Head of caudate nucleus (tissue), 42 donors: ENCODE data around the gene KLF13.

Source experiments
- DNase-seq, 42 donors: peaks; one replicate each; pipeline versions ENCODE4 v3.0.0 to v3.0.0-alpha.2; 2020 to 2021; ENCODE audit warnings: mixed read lengths in 7 of 42
- intact Hi-C: fragments of 100-400 bp; cut with DNase I; formaldehyde crosslinking; loops from one replicate; pipeline ENCODE4 v1.15.0; 2022

KLF13 gene

DNA sequence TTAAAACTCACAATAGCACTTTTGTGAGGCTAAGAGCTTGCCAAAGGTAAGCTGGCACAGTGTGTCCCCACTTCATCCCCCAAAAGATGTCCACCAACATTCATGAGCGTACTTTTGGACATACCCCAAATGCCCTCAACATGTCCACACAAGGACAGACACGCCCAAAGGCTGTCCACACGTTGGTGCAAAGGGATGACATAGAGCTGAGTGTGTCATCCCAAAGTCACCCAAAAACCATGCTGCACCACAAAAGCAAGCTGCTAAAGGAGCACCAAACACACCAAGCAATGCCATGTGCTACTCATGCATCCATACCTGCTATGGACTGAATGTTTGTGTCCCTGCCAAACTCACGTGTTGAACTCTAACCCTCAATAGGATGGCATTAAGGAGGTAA, 57.9 kb downstream of the KLF13 start:
- intact Hi-C loops: no loop called here

GRCh38 chr15:31385736-31386135, 59.1 kb downstream of the KLF13 start:
- intact Hi-C loops: no loop called here
- DNase-seq: no peak

More for the DNA sequence above, 57.9 kb downstream of the KLF13 start:
- peak in 2 of 42 donors; percentile 9 for DNase-seq

DNA sequence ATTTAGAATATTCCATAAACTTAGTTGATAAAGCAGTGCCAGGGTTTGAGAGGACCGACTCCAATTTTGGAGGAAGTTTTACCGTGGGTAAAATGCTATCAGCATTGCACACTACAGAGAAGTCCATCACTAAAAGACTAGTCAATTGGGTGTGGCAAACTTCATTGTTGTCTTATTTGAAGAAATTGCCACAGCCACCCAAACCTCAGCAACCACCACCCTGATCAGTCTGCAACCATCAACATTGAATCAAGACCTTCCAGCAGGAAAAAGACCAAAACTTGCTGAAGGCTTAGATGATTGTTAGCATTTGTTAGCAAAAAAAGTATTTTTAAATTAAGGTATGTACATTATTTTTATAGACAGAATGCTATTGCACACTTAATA, 60.5 kb downstream of the KLF13 start:
- DNase-seq: no peak
- intact Hi-C loops: no loop called here

DNA sequence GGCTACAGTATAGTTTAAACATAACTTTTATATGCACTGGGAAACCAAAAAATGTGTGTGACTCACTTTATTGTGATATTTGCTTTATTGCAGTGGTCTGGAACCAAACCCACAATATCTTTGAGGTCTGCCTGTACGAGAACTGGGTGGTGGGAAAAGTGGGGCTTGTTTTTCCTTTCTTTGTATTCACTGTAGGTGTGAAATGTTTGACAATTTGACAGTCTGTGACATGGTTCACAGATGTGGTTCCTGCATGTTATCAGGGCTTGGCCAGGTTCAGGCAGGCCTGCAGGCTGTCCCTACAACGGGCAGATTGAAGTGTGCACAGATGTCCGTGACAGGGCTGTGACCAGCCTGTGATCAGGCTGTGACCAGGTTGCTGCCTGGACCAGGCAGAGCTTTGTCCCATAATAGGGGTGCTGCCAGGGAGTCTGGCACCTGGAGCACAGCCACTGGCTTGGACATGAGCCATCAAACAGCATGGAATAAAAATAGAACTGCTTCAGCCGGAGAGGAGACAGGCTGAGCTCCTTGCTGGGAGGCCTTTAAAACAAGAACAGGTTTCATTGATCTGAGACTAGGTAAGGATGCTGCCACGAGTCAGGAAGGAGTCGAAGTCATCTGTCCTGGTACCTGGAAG, 61.0 kb downstream of the KLF13 start:
- peak in 10 of 42 donors; percentile 12 to 53 (median 44) for DNase-seq
- intact Hi-C loops: no loop called here

DNA sequence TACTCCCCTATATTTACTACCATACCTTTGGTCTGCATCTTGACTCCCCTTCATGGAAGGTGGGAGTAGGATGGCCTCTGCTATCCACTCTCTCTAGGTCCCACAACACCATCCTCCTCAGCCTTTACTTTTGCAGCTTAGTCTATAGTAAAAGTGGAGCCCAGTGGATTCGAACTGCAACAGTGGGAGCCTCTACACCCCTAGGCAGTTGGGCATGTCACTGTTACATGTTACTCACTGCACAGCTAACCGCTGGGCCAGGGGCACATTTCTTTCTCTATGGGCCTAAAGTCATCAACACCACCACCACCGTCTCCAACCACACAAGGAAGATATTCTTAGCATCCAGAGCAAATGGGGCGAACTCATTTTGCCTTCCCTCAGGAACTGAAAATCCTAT, 62.9 kb downstream of the KLF13 start:
- intact Hi-C loops: no loop called here
- DNase-seq: peak in 2 of 42 donors; percentile 5 to 28

- DNase-seq: peak in 2 of 42 donors; percentile 9 to 33
- intact Hi-C loops: no loop called here
Observed at GRCh38 chr15:31390029-31390428, 63.4 kb downstream of the KLF13 start.

- intact Hi-C loops: no loop called here
- peak in 1 of 42 donors; percentile 11 for DNase-seq
Observed at GRCh38 chr15:31390777-31391486, 64.3 kb downstream of the KLF13 start.

GRCh38 chr15:31391687-31392671, 65.3 kb downstream of the KLF13 start:
- intact Hi-C loops: no loop called here
- peak in 41 of 42 donors; percentile 30 to 83 (median 63) for DNase-seq

DNA sequence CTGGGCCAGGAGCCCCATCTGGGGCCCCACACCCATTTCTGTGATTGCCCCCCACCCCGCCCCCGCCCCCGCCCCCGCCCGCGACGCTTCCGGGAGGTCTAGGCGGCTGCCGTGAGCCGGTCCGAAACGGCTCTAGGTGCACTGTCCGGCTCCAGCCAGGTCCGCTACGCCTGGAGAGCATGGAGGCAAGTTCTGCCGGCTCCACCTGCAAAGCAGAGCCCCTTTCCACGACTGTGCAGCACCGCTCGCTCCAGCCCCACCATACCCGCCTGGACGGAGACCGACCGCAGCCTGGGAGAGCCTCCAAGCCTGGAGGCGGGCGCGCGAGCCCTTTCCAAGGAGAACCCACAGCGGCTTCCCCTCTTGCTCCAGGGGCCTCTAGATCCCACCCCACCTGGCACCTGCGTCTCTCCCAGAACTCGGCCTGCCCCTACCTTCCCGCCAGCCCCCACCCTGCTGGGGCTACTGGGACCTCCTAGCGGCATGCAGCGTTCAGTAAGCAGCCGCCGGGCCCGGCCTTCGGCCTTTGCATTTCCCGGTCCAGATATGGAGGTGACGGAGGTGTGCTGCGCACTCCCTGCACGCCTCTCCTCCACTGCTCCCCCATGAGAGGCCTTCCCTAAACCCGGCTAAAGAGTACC, 66.2 kb downstream of the KLF13 start:
- intact Hi-C loops: no loop called here
- DNase-seq: peak in 1 of 42 donors; percentile 15

- DNase-seq: peak in 1 of 42 donors; percentile 14
- intact Hi-C loops: no loop called here
Observed at GRCh38 chr15:31393444-31394091, 66.9 kb downstream of the KLF13 start.

DNA sequence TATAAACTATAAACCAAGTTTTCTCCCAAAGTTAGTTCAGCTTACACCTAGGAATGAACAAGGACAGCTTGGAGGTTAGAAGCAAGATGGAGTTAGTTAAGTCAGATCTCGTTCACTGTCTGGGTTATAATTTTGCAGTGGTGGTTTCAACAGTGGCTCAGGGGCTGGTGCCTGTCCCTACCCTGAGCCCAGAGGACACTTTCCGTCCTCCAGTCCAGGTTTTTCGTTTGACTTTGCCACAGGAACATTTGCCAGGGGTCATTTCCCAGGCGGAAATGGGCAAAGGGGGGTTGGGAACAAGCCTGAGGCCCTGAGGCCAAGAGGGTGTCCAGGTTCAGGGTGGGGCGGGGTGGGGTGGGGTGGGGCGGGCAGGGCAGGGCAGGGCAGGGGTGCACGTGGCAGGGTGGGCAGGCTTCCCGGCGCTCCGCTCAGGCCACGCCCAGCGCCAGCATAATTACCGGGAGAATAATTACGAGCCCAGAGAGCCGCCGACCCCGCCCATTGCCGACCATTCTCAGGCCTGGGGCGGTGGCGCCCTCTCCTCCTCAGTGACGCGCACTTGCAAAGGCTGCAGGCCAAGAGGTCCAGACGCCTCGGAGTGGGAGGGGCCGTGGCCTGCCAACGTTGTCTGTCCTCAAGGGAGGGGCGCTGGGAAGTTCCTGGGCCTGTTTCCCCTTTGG, 70.4 kb downstream of the KLF13 start:
- intact Hi-C loops: no loop called here
- peak; percentile 23 to 80 (median 58) for DNase-seq

DNA sequence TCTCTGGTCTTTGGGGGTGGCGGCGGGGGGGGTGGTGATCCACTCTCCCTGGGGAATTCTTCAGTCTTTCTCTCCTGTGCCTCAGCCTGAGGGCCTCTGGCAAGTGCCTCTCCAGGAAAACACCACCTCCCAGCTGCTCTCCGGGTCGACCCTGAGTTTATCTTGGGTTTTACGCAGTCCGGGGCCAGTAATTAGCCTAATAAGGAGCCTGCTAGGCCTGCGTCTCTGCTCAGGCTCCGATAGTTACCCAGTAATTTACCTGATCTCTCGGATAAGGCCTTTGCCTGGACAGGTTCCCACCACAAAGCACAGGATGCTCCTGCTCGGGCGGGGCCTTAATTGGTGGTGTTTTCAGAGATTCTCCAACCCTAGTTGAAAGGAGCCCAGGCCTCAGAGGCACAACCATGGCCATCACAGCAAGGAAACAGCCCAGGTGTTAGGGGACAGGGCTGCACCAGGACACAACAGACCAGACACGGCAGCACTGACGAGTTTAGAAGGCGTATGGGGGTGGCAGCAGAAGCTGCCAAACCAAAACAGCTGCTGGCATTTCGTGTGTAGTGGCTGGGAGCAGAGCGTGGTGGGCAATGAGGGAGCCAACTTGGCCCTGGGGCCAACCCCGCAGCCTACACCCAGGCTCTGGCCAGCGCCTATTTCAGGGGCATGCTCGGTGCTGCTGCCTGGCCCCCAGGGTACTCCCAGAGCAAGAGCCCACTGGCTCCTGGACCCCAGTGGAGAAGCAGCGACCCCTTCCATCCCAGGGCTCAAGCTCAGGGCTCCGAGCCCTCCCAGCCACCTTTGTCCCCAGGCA, 71.4 kb downstream of the KLF13 start:
- intact Hi-C loops: no loop called here

DNA sequence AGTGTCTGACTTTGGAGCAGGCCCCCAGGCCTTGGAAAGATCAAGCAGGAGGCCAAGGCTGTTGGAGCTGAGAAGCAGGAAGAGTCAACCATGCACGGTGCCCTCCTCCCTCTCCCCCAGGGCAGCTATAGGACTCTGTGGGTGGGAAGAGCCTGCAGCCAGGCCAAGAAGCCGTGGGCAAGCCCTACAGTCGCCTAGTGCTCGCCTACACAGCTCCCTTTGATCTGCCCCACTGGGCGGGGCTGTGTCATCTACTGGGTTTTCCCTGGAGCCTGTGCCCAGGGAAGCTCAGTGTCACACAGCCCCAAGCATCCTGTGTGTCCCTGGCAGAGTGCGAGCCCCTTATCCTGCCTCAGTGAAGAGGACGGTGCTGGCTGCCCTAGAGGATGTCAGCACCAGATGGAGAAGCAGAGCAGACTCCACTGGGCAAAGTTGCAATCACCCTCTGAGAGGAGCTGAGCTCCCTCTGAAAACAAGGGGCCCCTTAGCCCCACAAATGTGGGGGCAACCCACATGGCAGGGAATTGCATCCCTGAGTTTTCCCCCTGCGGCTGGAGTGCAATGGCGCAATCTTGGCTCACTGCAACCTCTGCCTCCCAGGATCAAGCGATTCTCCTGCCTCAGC, 72.2 kb downstream of the KLF13 start:
- intact Hi-C loops: no loop called here
- DNase-seq: no peak

More for the DNA sequence above, 71.4 kb downstream of the KLF13 start:
- DNase-seq: no peak

DNA sequence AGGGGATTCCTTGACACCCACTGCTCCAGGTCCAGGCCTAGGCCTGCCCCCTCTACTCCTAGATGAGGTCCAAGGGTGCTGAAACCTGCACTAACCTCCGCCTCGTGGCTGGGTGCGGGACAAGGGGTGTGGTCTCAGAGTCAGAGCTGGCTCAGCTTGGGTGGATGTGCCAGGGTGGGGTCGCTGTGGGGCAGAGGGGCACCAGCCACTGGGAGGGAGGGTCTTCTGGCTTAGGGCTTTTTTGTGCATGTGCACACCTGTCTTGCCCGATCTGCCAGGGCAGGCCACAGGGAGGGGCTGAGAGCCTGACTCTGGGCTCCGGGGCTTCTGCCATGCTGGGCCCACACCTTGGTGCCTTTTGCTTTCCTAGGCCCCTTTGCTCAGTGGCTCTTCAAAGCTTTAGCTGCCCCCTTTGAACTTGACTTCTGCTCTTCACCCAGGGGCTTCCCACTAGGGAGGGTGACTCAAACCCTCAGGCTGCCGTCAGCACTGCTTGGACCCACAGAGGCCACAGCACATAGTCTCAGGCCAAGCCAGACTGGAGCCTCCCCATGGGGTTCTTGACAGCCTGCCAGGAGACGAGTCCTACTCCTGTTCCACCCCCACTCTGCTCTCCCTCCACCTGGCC, 73.0 kb downstream of the KLF13 start:
- intact Hi-C loops: no loop called here
- DNase-seq: no peak

DNA sequence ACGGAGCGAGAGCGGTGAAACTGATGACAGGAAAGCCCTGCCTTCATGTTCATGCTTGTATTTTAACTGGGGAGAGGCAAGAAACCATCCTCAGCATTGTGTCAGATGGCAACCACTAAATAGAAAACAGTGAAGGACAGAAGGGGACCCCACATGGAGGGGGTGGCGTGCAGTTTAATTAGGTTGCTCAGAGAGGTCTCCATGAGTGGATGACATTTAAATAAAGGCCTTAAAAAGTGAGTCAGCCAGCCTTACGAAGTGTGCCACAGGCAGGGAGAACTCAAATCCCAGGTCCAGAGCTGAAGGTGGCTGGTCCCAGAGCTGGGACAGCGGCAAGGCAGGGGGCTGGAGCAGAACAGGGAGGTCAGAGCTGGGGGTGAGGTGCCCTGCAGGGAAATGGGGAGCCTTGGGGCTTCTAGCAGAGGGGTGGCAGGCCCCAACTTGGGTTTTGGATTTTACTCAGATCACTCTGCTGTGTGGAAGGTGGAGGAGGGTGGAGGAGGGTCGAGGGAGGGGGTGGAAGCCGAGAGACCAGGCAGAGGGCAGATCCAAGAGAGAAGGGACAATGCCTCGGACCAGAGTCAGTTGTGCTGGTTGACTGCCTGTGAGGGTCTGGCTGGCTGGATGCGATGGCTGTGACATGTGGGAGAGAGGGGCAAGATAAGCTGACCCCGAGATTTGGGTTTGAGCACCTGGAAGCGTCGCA, 73.7 kb downstream of the KLF13 start:
- DNase-seq: no peak
- intact Hi-C loops: no loop called here

GRCh38 chr15:31401282-31401681, 74.6 kb downstream of the KLF13 start:
- DNase-seq: no peak
- intact Hi-C loops: no loop called here
